GM10248 (cell line): ENCODE data around the gene DTWD2.
"Not testable (repeated sequence)": the region's sequence is repeated elsewhere in the genome, so short reads cannot be mapped to it uniquely, and the experiment has no call there.

ENCODE experiments used
- CTCF ChIA-PET: fragments of 300-600 bp; sonication (Branson Sonifier 250); formaldehyde crosslinking; extraction: SDS; loops from one replicate; lab custom pipeline; 2021; ENCODE audit warnings: antibody characterized with exemption; lab: Yijun Ruan, JAX
- POLR2A ChIA-PET: fragments of 350-650 bp; sonication (Branson Sonifier 250); formaldehyde crosslinking; extraction: SDS; loops from one replicate; lab custom pipeline; 2020; ENCODE audit warnings: antibody characterized with exemption; lab: Yijun Ruan, JAX
- DNase-seq: peaks from one replicate; pipeline ENCODE4 v3.0.0; 2012; ENCODE audit errors: extremely low spot score
- CTCF ChIP-seq: IDR thresholded peaks from 2 replicates; pipeline ENCODE4 v1.5.1; 2012; ENCODE audit warnings: mild to moderate bottlenecking, low read depth; ENCODE audit errors: extremely low read depth, missing control alignments, control extremely low read depth

DTWD2 gene

GRCh38 chr5:118988866-118989180 is 476 bp upstream of the DTWD2 start:
- ChIA-PET POLR2A (no interaction called here), CTCF (interaction anchor here (0.7 to 9.4 kb wide), 51 partner anchors 8 to 1208 kb away, joined by 3 to 171 read pairs (median 7); partner anchors contain the start of gene DMXL1)
- TF ChIP-seq CTCF, result no peak
- DNase-seq, result no peak

- ChIA-PET CTCF (interaction anchor here (0.8 to 9.4 kb wide), 2 partner anchors 424 to 450 kb away, joined by 3 to 171 read pairs; no protein-coding TSS in a partner anchor), POLR2A (no interaction called here)
- TF ChIP-seq CTCF, result no peak
- DNase-seq, result no peak
Measured at GRCh38 chr5:118984602-118985001, 3.7 kb downstream of the DTWD2 start.

- CTCF ChIA-PET, result interaction anchor here (1.0 to 9.4 kb wide), 2 partner anchors 427 to 453 kb away, joined by 3 to 171 read pairs; no protein-coding TSS in a partner anchor
- DNase-seq, result no peak
- no peak for TF ChIP-seq CTCF
- POLR2A ChIA-PET, result no interaction called here
Measured at GRCh38 chr5:118981783-118982182, 6.6 kb downstream of the DTWD2 start.

- ChIA-PET POLR2A (no interaction called here), CTCF (interaction anchor here (1.2 to 1.3 kb wide), 2 partner anchors 7 to 9 kb away, joined by 4 to 6 read pairs; no protein-coding TSS in a partner anchor)
- no peak for TF ChIP-seq CTCF
- DNase-seq, result no peak
Measured at GRCh38 chr5:118980438-118980837, 7.9 kb downstream of the DTWD2 start.

- CTCF ChIA-PET, result interaction anchor here (1.2 to 1.3 kb wide), 2 partner anchors 8 to 9 kb away, joined by 4 to 6 read pairs; no protein-coding TSS in a partner anchor
- POLR2A ChIA-PET, result no interaction called here
- no peak for DNase-seq
- no peak for TF ChIP-seq CTCF
Measured at GRCh38 chr5:118980017-118980416, 8.3 kb downstream of the DTWD2 start.

- CTCF ChIA-PET, result interaction anchor here (2.5 kb wide), 1 partner anchor 15 kb away, joined by 13 read pairs; the partner anchor contains the start of gene DTWD2
- POLR2A ChIA-PET, DNase-seq: not testable (repeated sequence)
Measured at GRCh38 chr5:118973779-118974445, 14.4 kb downstream of the DTWD2 start.

- no peak for DNase-seq
- TF ChIP-seq CTCF, result no peak
- POLR2A ChIA-PET, result interaction anchor here (0.6 kb wide), 1 partner anchor 1893 kb away, joined by 4 read pairs; no protein-coding TSS in a partner anchor
- CTCF ChIA-PET, result interaction anchor here (0.8 to 1.6 kb wide), 2 partner anchors 53 to 443 kb away, joined by 3 read pairs; no protein-coding TSS in a partner anchor
Measured at GRCh38 chr5:118968925-118969375, 19.4 kb downstream of the DTWD2 start.
